Loucy (cell line): ENCODE results near the gene PPFIA4.

Source experiments
- CTCF ChIP-seq: fragments of 200-600 bp; sonication (generic); conservative IDR thresholded peaks from 2 replicates; pipeline ENCODE4 v1.5.1; 2014; ENCODE audit warnings: mild to moderate bottlenecking, antibody characterized with exemption, low read length
- EZH2phosphoT487 ChIP-seq: fragments of 200-600 bp; IDR thresholded peaks from 2 replicates; pipeline ENCODE4 v1.6.1; 2018; ENCODE audit warnings: antibody characterized with exemption, mild to moderate bottlenecking, moderate library complexity, borderline replicate concordance

- TF ChIP-seq CTCF (no peak), EZH2phosphoT487 (no peak)
These were observed 38.2 kb upstream of the PPFIA4 start for GRCh38 chr1:202987922-202988583.
